ENCODE measurements around the gene CCDC83.

Gene CCDC83

DNA sequence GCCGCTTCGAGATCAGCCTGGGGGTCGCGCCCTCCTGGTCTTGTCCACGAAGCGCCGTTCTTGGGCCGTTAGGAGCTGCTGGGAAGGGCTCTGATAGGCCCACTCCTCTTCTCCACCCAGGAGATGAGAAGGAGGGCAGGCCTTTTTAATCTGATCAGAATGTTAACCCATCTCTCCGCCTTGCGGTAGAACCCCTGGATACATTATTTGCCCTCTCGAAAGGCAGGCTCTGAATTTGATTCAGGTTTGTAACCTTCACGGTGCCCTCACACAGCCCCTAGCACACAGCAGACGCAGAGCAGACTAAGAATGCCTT, at the start of gene CCDC83:
Gene CCDC83 (plus strand): TSS at position 43 of the 316 bp plus-strand sequence. CDS start 9,741 bp downstream, outside the sequence.
- intact Hi-C loops (cut with DNase I), result loop anchor here (10.0 kb wide), 3 partner anchors 90 to 430 kb away; no protein-coding TSS in a partner anchor
- peak in 3 of 42 donors; percentile 7 to 12 (median 12) for DNase-seq

DNA sequence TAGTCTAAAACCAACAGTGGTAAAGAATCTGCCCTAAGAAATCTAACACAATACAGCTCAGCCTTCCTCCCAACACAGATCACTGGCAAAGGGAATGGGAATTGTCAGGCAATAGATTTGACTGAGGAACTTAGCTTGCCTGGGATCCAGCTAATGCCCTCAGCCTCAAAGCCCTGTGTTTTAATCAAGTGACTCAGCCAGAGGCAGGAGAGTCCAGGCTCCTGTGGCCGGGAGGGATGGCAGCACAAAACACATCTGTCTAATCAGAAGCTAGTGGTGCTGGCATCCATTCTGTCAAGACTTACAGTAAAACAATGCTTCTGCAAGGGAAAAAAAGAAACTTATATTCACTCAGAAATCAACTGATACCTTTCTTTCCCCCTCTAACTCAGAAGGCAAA, 49.8 kb upstream of the CCDC83 start:
- DNase-seq, result no peak
- intact Hi-C loops (cut with DNase I), result loop anchor here (10.0 kb wide), 1 partner anchor 131 kb away; no protein-coding TSS in a partner anchor

DNA sequence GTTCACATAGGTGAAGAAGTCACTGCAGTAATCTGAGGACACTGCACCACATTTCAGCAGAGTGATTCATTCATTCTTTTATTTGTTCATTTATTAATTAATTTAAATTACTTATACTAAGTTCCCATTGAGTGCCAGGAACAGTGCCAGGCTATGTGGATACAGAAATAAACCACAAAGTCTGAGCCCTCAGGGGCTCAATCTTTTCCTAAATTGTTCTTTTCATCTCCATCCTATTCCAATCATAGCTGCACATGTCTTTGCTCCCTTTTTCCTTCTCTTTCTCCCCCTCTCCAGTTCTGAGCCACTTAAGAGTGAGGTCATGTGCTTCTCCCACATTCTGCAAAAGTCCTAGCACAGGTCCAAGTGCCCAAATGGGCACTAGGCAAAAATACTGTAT, 49.2 kb upstream of the CCDC83 start:
- DNase-seq, result no peak
- intact Hi-C loops (cut with DNase I), result loop anchor here (10.0 kb wide), 1 partner anchor 131 kb away; no protein-coding TSS in a partner anchor

DNA sequence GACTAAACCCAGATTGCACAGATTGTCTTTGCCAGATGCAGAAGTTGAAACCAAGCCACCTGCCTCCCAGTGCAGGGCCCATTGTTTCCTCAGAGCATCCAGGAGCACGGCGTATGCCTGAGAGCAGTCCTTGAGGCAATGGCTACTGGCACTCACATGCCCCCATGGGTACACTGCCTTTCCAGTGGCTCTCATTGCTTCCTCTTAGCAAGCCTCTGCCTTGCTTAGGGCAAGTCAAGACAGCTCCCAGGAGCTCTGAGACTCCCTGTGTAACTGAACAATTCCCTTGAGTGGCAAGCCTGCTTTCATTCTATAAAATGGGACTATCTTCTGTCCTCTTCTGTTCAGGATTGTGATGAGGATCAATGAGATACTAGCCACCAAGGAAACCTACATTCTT, 48.3 kb upstream of the CCDC83 start:
- intact Hi-C loops (cut with DNase I), result loop anchor here (10.0 kb wide), 1 partner anchor 132 kb away; no protein-coding TSS in a partner anchor
- DNase-seq, result no peak

DNA sequence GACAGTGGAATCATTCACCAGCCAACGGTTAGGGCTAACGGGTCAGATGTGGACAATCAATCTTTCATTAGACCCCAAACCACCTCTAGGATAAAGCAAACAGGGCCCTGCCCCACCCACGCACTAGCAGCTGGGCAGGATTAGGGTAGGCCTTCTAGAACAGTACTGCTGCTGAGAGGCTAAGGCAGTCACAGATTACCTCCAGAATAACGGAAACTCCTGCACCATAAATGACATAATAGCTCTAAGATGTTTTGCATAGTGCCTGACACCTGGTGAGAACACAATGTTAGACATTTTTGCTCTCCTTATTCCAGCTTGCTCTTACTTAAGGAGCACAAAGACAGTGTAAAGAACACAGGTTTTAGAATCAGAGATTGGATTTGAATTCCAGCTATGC, 46.0 kb upstream of the CCDC83 start:
- intact Hi-C loops (cut with DNase I), result loop anchor here (10.0 kb wide), 1 partner anchor 134 kb away; no protein-coding TSS in a partner anchor
- DNase-seq, result no peak

DNA sequence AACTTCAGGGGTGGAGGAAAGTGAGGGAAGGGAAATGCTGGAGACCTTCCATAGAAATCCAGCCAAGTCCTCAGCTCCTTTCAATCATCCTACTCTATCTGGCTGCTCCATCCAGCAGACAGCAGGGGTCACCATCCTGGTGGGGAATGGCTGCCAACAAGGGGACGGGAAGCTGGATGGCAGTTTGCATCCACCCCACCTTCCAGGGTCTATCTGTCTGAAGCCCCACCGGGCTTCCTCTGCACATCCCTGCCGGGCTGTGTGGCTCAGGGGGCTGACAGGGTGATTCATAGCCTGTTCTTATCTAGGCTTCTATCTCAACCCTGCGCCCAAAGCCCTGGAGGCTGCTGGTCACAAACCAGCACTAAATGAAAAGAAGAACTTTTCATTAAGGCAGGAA, 45.3 kb upstream of the CCDC83 start:
- peak in 27 of 42 donors; percentile 6 to 72 (median 36) for DNase-seq
- intact Hi-C loops (cut with DNase I), result loop anchor here (10.0 kb wide), 1 partner anchor 135 kb away; no protein-coding TSS in a partner anchor

DNA sequence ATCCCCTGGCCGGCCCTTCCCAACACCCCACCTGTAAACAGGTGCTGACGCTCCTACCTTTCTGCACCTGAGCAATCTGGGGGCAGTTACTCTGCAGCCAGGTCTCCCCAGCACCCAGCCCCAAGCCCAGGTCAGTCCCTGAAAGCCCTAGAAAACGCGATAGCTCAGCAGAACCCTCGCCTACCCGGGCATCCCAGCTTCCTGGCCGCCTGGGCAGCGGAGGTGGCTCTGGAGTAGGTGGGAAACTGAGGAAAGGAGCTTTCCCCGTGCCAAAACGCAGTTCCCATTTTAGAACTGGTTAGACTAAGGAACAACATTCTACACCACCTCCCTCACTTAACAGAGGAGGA, 44.7 kb upstream of the CCDC83 start:
- DNase-seq, result no peak
- intact Hi-C loops (cut with DNase I), result no loop called here

DNA sequence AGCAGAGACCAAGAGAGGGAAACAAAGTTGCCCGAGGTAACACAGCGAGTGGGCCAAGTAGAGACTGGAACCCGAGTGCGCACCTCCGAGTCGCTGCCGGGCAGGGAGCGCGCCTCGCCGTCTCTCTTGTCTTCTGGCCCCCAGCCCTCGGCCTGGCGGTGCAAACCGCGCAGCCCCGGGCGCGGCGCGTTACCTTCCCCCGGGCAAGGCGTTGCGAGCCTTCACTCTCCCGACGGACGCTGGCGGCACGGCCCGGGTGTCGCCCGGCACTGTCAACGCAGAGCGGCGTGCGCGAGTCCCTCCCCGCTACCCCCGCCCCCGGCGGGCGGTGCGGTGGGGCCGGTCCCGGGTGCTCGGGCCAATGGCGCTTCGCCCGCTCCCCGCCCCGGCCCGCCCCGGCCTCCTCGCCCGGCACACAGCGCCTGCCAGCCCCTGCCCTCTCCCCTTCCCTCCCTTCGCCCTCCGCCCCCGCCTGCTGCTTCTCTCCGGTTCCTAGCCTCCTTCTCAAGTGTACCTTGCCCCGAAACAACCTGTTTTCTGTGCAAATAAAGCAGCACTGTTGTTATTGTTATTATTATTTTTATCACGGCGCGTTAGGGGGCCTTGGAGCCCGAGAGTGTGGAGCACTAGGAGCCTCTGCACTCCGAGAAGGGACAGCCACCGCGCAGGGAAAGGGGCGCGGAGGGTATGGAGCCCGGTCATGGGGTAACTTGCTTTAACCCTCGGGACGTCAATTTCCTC, 44.1 kb upstream of the CCDC83 start, which contains the start of gene SYTL2:
Gene SYTL2 (minus strand): TSS at position 271 of the 741 bp plus-strand sequence. CDS start 53,416 bp downstream, outside the sequence.
- DNase-seq, result peak in 41 of 42 donors; percentile 52 to 89 (median 81)

DNA sequence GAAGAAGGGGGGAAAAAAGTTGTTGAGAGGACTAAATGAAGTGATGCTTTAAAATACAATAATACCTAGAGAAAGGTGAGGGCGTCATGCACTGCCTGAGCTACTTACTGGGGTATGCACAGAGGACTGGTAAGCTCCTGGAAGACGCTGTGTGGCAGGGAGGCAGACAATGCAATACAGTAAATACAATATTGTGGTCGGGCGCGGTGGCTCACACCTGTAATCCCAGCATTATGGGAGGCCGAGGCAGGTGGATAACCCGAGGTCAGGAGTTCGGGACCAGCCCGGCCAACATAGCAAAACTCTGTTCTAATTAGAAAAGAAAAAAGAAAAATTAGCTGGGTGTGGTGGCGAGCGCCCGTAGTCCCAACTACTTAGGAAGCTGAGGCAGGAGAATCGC, 43.6 kb upstream of the CCDC83 start:
- DNase-seq, result no peak
- intact Hi-C loops (cut with DNase I), result no loop called here

More for the DNA sequence above, 44.1 kb upstream of the CCDC83 start, which contains the start of gene SYTL2:
- intact Hi-C loops (cut with DNase I), result no loop called here

DNA sequence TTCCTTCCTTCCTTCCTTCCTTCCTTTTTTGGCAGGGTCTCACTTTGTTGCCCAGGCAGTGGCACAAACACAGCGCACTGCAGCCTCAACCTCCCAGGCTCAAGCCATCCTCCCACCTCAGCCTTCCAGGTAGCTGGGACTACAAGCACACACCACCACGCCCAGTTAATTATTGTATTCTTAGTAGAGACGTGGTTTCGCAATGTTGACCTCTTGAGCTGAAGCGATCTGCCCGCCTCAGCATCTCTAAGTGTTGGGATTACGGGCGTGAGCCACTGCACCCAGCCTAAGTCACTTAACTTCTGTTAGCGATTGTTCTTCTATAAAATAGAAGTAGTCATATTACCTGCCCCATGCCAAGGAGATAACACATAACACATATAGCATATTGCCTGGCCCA, 41.5 kb upstream of the CCDC83 start:
- intact Hi-C loops (cut with DNase I), result no loop called here

DNA sequence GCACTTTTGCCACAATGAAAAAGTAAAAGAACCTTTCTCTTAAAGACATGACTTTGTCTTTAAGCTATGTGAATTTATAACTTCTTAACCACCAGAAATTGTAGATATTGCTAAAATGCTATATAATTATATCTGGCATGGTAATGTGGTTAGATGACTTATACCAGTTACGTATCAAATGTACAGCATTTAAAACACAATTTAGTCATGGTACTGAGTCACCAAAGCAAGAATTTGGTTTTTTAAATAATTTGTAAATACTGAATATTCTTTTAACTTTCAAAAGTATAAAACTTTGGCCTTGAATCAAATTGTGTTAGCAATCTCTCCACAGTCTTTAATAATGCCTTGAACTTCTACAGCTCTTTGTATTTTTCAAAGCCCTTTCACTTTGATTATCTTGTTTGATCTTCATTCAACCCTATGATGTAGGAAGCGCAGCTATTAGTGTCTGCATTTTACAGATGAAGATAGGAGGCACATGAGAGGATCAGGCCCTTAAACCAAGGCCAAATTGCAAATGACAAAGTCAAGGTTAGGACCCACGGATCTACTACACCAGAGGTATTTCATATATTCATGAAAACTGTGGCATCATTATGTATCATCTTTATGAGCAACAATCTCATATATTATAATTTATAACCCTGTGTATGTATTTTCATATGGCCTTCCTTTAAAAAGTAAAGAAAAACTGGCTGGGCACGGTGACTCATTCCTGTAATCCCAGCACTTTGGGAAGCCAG, 39.8 kb upstream of the CCDC83 start:
- no peak for DNase-seq
- intact Hi-C loops (cut with DNase I), result no loop called here

More for the DNA sequence above, 41.5 kb upstream of the CCDC83 start:
- DNase-seq, result no peak

DNA sequence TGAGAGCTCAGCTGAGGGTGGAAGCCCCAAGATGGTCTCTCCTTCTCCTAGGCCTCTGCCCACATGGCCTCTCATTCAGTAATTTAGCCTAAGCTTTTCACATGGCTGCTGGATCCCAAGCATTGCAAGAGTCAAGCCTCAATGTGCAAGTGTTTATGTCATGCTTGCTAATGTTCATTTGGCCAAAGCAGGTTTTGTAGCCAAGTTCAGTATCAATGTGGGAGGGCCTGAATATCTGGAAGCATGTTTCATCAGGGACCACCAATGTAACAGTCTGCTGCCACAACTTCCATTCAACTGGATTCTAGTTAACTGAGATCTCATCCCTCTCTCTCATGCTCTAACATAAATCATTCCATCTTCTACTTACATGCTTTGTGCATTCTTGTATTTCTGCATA, 35.7 kb upstream of the CCDC83 start:
- intact Hi-C loops (cut with DNase I), result no loop called here
- no peak for DNase-seq

DNA sequence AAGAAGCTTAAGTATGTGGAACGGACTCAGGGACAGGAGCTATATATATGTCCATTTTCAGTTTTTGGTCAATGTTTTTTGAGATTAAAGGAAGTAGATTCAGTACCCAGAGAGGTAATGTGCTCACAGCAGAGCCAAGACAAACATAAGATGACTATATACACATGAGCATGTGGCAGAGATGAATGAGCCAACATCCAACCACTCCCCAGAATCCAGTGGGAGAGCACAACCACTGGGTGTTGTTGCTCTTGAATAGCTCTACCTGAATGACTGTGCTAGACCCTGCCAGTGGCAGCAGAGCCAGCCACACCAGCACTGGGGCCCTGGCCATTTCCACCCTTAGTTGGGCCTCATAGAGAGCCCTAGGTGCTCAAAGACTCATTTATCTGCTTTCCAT, 33.5 kb upstream of the CCDC83 start:
- intact Hi-C loops (cut with DNase I), result no loop called here
- no peak for DNase-seq

DNA sequence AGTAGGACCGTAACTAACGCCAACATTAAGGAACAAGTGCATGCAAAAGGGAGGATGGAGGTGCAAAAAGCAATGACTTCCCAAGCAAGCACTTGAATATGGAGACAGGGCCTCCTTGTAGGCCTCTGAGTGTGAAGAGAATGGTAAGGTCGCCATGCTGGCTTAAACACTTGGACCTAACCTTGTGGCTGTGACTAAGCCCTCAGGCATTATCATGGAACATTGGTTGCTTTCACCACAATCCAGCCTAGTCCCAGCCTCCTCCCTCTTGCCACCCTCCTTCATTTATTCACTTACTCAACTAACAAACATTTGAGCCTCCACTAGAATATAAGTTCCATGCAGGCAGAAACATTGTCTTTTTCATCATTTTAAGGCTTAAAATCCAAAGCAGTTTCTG, 32.4 kb upstream of the CCDC83 start:
- no peak for DNase-seq
- intact Hi-C loops (cut with DNase I), result no loop called here

DNA sequence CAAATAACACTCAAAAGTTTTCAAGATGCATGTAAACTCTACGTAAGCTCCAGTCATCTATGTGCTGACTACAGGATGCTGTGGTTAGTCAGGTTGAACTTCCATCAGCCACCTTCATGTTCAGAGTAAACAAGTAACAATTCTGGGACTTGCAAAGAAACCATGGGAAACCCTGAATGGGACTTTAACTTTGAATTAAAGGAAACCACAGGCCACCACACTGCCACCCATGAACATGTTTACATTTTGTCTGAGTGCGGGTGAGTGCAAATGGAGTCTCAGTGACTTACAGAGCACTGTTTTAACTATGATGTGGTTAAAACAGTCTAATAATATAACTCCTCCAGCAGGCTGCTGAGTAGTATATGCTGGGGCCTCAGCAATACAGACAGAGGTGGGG, 31.4 kb upstream of the CCDC83 start:
- DNase-seq, result no peak
- intact Hi-C loops (cut with DNase I), result no loop called here

DNA sequence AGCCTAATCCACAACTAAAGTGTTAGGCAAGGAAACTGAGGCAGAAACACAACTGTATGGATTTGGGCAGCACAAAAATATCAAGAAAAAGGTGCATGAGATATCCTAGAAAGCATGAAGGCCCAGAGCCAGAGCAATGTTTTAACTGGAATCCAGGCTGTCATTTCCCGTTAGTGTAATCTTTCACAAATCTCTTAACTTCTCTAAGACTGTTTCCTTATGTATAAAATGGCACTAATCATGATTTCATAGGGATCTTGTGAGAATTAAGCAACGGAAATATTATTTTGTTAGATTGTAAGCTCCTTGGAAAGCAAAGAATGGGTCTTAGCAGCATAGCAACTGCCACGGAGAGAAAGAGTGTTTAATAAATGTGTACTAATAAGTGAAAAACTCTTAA, 29.6 kb upstream of the CCDC83 start:
- DNase-seq, result no peak
- intact Hi-C loops (cut with DNase I), result no loop called here

DNA sequence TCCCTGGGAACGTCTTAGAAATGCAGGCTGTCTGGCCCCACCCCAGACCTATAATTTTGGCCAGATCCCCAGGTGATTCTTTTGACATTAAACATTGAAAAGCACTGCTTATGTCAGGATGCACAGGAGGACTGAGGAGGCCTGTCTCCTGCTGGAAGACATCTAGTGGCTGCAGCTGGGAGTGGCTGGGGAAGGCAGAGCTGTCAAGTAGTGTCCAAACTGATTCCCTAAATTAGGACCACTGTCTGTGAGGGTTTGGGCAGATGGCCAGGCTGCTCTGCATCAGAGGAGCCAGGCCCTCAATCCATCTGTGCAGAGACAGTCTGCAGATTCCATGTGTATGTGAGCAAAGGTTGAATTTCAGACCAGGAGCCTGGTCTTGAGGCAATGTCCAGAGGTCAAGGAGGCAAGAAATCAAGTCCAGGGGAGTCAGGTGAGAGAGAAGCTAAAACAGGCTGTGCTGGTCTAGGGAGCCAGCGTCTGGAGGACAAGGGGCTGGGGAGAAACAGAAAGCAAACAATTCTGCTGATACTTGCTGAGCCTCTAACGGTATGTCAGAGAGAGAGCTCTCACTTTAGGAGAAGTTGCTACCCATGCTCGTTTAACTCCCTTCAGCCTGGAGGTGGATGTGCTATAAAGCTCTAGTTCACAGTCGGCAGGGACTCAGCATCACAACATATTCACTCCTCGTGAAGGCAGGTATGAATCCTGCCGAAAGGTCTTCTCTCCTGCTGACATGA, 28.9 kb upstream of the CCDC83 start:
- DNase-seq, result peak in 31 of 42 donors; percentile 15 to 73 (median 36)
- intact Hi-C loops (cut with DNase I), result no loop called here

DNA sequence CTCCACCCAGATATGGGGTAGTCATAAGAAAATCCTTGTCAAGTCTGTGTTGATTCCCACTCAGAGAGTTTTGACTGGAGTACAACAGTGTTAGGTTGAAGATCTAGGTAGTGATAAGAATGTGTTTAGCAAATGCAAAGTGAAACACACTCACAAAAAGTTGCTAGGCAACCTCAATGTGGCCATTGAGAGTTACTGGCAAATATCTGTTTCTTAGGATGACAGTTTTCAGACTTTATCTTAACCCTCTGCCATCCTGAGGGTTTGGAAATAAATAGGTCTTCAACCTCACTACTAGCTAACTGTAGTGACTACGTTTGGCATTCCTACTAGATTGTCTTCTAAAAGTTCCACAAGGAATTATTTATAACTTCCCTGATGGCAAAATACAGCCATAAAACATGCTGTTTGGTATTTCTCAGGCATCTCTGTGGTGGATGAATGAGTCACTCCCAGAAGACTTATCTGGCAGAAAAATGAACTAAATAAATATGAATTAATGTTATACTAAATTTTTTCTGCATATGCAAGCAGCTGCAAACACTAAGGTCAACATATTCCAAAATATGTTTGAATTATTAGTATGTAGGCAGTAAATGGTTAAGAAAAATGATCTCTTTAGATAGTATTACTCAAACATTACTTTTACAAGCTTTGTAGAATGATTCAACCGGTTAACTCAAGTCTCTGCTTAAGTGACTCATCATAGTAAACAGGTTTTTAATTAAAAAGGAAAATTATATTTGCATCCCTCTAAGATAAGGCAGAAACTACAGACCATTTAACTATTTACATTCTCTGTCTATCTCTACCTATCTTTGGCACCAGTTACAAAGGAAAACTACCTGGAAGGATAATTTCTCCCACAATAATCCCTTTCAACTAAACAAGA, 27.2 kb upstream of the CCDC83 start:
- intact Hi-C loops (cut with DNase I), result no loop called here
- no peak for DNase-seq

DNA sequence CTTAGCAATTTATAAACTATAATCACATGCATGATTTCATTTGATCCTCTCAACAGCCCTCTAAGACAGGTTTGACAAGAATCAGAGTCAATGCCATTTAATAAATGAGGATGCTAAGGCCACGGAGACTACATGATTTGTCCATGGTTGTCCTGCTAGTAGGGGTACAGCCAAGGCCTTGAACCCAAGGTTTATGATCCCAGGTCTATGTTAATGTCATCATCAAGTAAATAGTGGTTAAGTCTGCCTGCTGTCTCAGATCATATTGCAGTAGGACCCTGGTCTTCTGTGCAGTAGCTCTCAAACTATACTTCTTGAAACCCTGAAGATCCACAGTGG, 26.6 kb upstream of the CCDC83 start:
- intact Hi-C loops (cut with DNase I), result no loop called here
- no peak for DNase-seq
